ENCODE results near the gene NEGR1.

DNA sequence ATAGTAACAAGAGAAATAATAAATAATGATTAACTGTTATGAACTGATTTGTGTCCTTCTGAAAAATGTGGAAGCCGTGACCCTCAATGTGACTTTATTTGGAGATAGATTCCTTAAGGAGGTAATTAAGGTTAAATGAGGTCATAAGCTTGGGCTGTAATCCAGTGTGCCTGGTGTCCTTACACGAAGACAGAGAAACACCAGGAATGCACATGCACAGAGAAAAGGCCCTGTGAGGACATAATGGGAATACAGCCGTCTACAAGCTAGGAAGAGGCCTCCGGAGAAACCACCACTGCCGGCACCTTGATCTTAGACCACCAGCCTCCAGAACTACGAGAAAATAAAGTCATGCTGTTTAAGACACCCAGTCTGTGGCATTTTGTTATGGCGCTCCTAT lies 215.9 kb downstream of the NEGR1 start:
- TF ChIP-seq, protein P1, sequence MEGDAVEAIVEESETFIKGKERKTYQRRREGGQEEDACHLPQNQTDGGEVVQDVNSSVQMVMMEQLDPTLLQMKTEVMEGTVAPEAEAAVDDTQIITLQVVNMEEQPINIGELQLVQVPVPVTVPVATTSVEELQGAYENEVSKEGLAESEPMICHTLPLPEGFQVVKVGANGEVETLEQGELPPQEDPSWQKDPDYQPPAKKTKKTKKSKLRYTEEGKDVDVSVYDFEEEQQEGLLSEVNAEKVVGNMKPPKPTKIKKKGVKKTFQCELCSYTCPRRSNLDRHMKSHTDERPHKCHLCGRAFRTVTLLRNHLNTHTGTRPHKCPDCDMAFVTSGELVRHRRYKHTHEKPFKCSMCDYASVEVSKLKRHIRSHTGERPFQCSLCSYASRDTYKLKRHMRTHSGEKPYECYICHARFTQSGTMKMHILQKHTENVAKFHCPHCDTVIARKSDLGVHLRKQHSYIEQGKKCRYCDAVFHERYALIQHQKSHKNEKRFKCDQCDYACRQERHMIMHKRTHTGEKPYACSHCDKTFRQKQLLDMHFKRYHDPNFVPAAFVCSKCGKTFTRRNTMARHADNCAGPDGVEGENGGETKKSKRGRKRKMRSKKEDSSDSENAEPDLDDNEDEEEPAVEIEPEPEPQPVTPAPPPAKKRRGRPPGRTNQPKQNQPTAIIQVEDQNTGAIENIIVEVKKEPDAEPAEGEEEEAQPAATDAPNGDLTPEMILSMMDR (conservative IDR thresholded peaks at IDR 0.05; ENCODE audit: low read length), result no peak
- TF ChIP-seq EZH2phosphoT487 (IDR thresholded peaks at IDR 0.05; ENCODE audit: borderline replicate concordance), result no peak

All from Loucy (cell line).